IPS-18c (cell line): Measurements from ENCODE around the gene APOD.
"Not testable (repeated sequence)": the region's sequence is repeated elsewhere in the genome, so short reads cannot be mapped to it uniquely, and the experiment has no call there.

ENCODE experiments used
- H3K4me3 ChIP-seq: 2 replicates; pipeline ENCODE4 v1.7.0; 2013; ENCODE audit warnings: low read depth, mild to moderate bottlenecking, low read length, moderate library complexity; ENCODE audit not compliant: insufficient read depth
- H3K9me3 ChIP-seq: one replicate; pipeline ENCODE4 v1.6.1; 2013; ENCODE audit warnings: mild to moderate bottlenecking, low read length, moderate library complexity; ENCODE audit not compliant: control insufficient read depth, insufficient read depth

APOD gene

GRCh38 chr3:195583831-195584542 is at the start of gene APOD:
Gene APOD, minus strand, starts transcription at chr3:195583940. Its CDS starts 4,479 bp downstream, at chr3:195579461.
- Histone ChIP-seq H3K4me3 (no peak within 1 kb of the TSS), H3K9me3 (no peaks in the 10 kb centered on the region)

- H3K9me3 ChIP-seq, H3K4me3 ChIP-seq: not testable (repeated sequence)
These were observed 49.6 kb upstream of the APOD start for GRCh38 chr3:195633351-195633750.

GRCh38 chr3:195632501-195633185 is 48.9 kb upstream of the APOD start:
- not testable (repeated sequence) for H3K4me3 ChIP-seq

GRCh38 chr3:195632046-195632445 is 48.3 kb upstream of the APOD start:
- H3K4me3 ChIP-seq, H3K9me3 ChIP-seq: not testable (repeated sequence)

More at GRCh38 chr3:195632501-195633185, 48.9 kb upstream of the APOD start:
- H3K9me3 ChIP-seq: not testable (repeated sequence)

DNA sequence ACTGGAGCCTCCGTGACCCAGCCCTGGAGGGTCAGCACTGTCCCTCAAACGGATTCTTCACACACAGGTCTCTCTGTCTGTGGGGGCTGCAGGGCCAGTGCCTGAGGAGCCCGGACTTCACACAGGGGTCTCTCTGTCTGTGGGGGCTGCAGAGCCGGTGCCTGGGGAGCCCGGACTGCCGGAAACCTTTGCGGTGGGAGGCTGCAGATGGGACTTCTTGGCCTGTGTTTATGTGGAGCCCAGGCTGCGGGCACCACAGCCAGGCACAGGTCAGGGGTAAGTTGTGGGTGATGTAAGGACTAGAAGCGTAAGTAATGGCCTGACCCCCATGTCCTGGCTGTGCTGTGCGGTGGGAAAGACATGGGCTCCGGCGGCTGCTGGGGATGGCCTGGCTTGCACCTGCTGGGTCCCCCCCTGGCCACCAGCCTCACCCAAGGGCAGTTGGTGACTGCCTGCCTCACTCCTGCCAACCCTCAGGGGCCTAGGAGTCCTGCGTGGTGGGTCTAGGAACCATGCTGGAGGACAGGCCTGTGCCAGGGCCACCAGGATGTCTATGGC is 47.3 kb upstream of the APOD start:
- not testable (repeated sequence) for H3K9me3 ChIP-seq, H3K4me3 ChIP-seq

GRCh38 chr3:195630086-195630917 is 46.6 kb upstream of the APOD start:
- not testable (repeated sequence) for H3K4me3 ChIP-seq, H3K9me3 ChIP-seq

DNA sequence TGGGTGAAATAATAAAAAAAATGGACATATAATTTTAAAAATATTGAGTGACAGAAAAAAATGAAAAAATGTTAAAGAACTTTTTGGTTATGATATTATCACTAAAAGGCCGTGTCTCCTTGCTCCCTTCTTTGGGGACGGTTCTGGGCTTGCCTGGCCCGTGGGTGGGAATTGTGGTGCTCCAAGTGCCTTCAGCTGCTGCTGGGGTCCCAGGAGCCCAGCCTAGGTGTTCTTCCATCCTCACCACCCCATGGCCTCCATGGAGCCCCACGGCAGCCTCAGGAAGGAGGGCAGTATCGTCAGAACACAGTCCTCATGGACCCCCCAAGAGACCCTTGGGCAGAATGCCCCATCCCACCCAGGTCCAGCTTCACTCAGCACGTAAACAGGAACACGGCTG is 45.9 kb upstream of the APOD start:
- not testable (repeated sequence) for H3K4me3 ChIP-seq, H3K9me3 ChIP-seq

GRCh38 chr3:195628386-195628920 is 44.7 kb upstream of the APOD start:
- not testable (repeated sequence) for H3K9me3 ChIP-seq, H3K4me3 ChIP-seq

- H3K9me3 ChIP-seq, H3K4me3 ChIP-seq: not testable (repeated sequence)
These were observed 44.0 kb upstream of the APOD start for GRCh38 chr3:195627515-195628385.

GRCh38 chr3:195624603-195625560 is 41.1 kb upstream of the APOD start:
- not testable (repeated sequence) for H3K9me3 ChIP-seq, H3K4me3 ChIP-seq

GRCh38 chr3:195624171-195624570 is 40.4 kb upstream of the APOD start:
- not testable (repeated sequence) for H3K4me3 ChIP-seq, H3K9me3 ChIP-seq

DNA sequence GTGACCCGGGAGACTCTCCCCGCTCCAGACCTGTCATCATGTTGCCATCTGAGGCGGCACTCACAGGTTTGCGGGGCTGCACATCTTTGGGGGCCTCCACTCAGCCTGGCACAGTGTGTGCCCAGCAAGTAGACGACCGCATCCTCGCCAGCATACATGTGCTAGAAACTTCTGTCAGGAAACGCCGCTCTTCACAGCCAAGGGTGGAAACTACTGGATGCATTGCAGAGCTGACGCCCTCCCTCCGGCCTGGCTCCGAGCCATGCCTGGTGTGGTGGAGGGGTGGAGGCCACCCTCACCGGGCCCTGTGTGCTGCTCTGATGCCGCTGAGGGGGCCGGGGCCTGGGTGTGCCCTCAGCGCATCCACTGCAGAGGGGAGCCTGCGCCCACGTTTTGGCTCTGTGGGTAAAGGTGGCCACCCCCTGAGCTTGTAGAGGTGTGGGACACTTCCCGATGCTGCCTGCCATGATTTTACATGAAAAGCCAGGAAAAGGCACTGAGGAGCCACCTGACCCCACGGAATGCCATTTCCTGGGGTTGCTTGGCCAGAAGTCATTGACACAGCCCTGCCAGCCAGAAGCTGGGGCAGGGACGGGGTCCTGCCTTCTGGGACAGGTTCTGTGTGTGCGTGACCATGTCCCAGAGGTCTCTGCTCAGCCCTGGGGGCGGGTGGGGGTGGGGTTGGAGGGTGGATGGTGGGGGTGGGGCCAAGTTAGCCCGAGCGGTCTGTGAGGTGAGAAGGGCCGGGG is 39.7 kb upstream of the APOD start:
- H3K4me3 ChIP-seq: not testable (repeated sequence)

DNA sequence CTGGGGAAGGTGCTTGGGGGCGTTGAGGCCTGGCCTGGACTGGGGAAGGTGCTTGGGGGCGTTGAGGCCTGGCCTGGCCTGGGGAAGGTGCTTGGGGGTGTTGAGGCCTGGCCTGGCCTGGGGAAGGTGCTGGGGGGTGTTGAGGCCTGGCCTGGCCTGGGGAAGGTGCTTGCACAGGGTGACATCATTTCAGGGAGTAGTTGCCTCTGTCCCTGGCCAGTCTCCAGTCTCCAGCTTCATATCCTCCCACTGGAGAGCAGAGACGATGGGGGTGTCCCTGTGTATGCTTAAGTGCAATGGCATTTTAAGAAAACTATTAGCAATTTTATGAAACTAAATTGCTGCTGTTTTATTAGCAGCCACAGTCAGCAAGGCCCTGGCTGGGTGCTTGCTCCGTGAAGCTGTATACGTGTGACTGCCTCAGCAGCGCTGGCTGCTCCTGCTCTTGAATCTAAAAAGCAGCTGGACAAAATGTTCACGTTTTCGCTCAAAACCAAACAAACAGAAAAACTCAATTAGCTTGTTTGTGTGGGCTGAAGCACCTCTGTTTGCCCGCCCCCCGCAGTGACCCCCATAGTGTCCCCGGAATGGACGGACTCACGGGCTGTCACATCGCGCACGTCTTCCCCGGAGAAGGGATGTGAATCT is 38.9 kb upstream of the APOD start:
- not testable (repeated sequence) for H3K4me3 ChIP-seq, H3K9me3 ChIP-seq

More for the DNA sequence above, 39.7 kb upstream of the APOD start:
- not testable (repeated sequence) for H3K9me3 ChIP-seq

- not testable (repeated sequence) for H3K9me3 ChIP-seq, H3K4me3 ChIP-seq
These were observed 38.3 kb upstream of the APOD start for GRCh38 chr3:195622012-195622411.

DNA sequence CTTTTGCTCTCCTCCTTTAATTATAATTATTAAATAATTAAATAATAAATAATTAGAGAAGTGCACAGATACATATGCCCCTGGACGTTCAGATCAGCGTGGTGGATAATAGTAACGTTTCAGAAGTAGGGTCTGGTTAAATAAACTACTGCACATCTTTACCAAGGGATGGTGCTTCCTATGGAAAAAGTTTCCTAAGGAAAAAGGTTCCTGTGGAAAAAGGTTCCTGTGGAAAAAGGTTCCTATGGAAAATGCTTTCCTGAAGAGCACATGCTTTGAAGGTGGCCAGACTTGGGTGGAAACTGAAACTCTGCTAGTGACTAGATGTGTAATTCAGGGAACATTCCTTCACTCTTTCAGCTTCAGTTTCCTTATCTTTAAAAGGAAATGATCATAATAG is 37.4 kb upstream of the APOD start:
- H3K4me3 ChIP-seq, H3K9me3 ChIP-seq: not testable (repeated sequence)
